SK-N-MC (cell line): ENCODE results near the gene CACNA1H.

Experiments used
- DNase-seq: peaks from one replicate; pipeline ENCODE4 v3.0.0-alpha.2; 2011; ENCODE audit warnings: low read depth, low spot score
- H3K27ac ChIP-seq: fragments of 200-600 bp; sonication (generic); 2 replicates; pipeline ENCODE4 v1.5.1; 2016; ENCODE audit warnings: mixed run types
- H3K36me3 ChIP-seq: fragments of 200-600 bp; sonication (generic); 2 replicates; pipeline ENCODE4 v1.6.1; 2017; ENCODE audit warnings: antibody characterized with exemption, low read length, mixed read lengths; ENCODE audit not compliant: insufficient read depth
- H3K4me3 ChIP-seq: fragments of 200-600 bp; sonication (generic); 2 replicates; pipeline ENCODE4 v1.5.1; 2016
- H3K9ac ChIP-seq: fragments of 200-600 bp; sonication (generic); 2 replicates; pipeline ENCODE4 v1.8.0; 2017; ENCODE audit warnings: mixed run types, mixed read lengths; ENCODE audit not compliant: insufficient read length
- H3K9me3 ChIP-seq: fragments of 200-600 bp; sonication (generic); 2 replicates; pipeline ENCODE4 v1.6.1; 2017; ENCODE audit warnings: low read depth, mild to moderate bottlenecking, antibody characterized with exemption, low read length, moderate library complexity, mixed read lengths
- EZH2 ChIP-seq: fragments of 200-600 bp; sonication (generic); IDR thresholded peaks from one replicate; pipeline ENCODE4 v1.6.1; 2017; ENCODE audit warnings: antibody characterized with exemption
- FOXP2 ChIP-seq: optimal IDR thresholded peaks from 2 replicates; pipeline ENCODE3; 2011; ENCODE audit warnings: mild to moderate bottlenecking, moderate library complexity; ENCODE audit not compliant: insufficient read depth; ENCODE audit errors: extremely low read length, control extremely low read depth
- POLR2AphosphoS5 ChIP-seq: IDR thresholded peaks from 2 replicates; pipeline ENCODE4 v1.6.1; 2012; ENCODE audit warnings: mild to moderate bottlenecking, low read depth, low read length, borderline replicate concordance

Gene CACNA1H

GRCh38 chr16:1218061-1218929 is 65.4 kb downstream of the CACNA1H start:
- H3K4me3 ChIP-seq, result no peak overlapping the region
- H3K27ac ChIP-seq, result no peak overlapping the region
- H3K9me3 ChIP-seq, result no peaks in the 10 kb centered on the region
- no peaks in the 10 kb centered on the region; the same call in 1 of the 2 replicates for H3K36me3 ChIP-seq
- TF ChIP-seq EZH2 (no peak), POLR2AphosphoS5 (no peak), FOXP2 (no peak)
- no peak for DNase-seq
- H3K9ac ChIP-seq, result no peak overlapping the region

DNA sequence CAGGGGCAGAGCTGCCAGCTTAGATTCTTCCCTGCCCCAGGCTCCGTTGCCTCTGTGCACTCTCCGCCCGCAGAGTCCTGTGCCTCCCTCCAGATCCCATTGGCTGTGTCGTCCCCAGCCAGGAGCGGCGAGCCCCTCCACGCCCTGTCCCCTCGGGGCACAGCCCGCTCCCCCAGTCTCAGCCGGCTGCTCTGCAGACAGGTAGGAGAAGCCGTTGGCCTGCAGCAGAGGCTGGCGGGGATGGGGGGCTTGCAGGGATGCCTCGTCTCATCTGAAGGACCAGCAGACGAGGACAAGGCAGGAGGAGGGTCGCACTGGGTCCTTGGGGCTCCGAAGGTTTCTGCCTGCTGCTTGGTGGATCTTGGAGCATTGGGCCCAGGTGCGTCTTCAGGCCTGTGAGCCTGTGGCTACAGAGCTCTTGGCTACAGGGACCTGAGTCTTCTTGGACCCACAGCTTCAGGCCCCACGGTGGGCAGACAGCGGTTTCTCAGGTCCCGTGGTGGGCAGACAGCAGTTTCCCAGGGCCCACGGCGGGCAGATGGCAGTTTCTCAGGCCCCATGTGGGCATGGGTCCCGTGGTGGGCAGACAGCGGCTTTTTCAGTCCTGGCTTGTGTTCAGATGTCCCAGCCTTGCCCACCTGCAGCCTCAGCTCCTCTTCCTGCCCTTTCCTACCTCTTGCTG is 66.2 kb downstream of the CACNA1H start:
- Histone ChIP-seq H3K9me3 (no peaks in the 10 kb centered on the region), H3K9ac (no peak overlapping the region), H3K27ac (no peak overlapping the region), H3K36me3 (no peaks in the 10 kb centered on the region; the same call in 1 of the 2 replicates), H3K4me3 (no peak overlapping the region)
- no peak for TF ChIP-seq POLR2AphosphoS5
- no peak for TF ChIP-seq EZH2
- TF ChIP-seq FOXP2, result no peak
- DNase-seq, result no peak

- Histone ChIP-seq H3K9ac (no peak overlapping the region), H3K36me3 (no peaks in the 10 kb centered on the region; the same call in 1 of the 2 replicates), H3K4me3 (no peak overlapping the region), H3K9me3 (no peaks in the 10 kb centered on the region), H3K27ac (no peak overlapping the region)
- DNase-seq, result no peak
- TF ChIP-seq EZH2 (no peak), FOXP2 (no peak), POLR2AphosphoS5 (no peak)
Measured at GRCh38 chr16:1220098-1220728, 67.3 kb downstream of the CACNA1H start.

GRCh38 chr16:1220841-1221627 is 68.1 kb downstream of the CACNA1H start:
- TF ChIP-seq POLR2AphosphoS5 (no peak), FOXP2 (no peak), EZH2 (no peak)
- Histone ChIP-seq H3K27ac (no peak overlapping the region), H3K4me3 (no peak overlapping the region), H3K9ac (no peak overlapping the region), H3K36me3 (no peaks in the 10 kb centered on the region; the same call in 1 of the 2 replicates), H3K9me3 (no peaks in the 10 kb centered on the region)
- DNase-seq, result no peak

DNA sequence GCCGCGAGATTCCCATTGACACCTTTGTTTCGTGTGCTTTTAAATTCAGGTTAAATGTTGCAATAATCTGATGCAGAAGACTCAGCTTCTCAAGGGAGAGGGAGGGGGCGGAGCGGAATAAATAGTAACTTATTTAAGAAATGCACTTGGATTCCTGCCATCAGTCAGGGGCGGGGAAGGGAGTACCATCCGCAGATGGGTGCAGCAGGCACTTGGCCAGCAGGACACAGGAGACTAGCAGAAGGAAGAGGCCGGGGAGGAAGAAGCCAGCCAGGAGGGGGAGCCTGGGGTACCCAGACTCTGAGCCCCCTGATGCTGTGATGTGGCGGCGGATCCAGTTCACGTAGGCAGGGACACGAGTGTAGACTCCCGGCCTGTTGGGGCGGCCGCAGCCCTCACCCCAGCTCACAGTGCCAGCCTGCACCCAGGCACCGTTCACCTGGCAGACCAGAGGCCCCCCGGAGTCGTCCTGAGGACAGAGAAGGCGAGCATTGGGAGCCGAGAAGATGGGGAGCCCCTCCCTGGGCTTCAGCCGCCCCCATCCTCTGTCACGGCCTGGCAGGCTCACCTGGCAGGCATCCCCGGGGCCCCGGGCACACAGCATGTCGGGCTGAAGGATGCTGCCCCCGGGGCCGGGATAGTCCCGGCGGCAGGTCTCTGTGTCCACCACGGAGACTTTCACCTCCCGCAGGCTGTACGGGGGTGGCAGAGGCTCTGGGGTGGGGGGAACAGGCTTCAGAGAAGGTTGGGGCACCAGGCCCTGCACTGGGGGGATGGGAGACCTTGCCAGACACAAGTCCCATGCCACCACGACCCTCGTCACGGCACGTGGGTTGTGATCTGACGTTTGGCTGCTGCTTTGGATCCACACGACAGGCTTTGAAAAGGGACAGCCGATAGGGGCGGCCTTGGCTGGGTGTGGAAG is 69.0 kb downstream of the CACNA1H start:
- no peaks in the 10 kb centered on the region; the same call in 1 of the 2 replicates for H3K36me3 ChIP-seq
- DNase-seq, result no peak
- H3K27ac ChIP-seq, result no peak overlapping the region
- no peak overlapping the region for H3K4me3 ChIP-seq
- no peak for TF ChIP-seq FOXP2
- no peak overlapping the region for H3K9ac ChIP-seq
- no peaks in the 10 kb centered on the region for H3K9me3 ChIP-seq

DNA sequence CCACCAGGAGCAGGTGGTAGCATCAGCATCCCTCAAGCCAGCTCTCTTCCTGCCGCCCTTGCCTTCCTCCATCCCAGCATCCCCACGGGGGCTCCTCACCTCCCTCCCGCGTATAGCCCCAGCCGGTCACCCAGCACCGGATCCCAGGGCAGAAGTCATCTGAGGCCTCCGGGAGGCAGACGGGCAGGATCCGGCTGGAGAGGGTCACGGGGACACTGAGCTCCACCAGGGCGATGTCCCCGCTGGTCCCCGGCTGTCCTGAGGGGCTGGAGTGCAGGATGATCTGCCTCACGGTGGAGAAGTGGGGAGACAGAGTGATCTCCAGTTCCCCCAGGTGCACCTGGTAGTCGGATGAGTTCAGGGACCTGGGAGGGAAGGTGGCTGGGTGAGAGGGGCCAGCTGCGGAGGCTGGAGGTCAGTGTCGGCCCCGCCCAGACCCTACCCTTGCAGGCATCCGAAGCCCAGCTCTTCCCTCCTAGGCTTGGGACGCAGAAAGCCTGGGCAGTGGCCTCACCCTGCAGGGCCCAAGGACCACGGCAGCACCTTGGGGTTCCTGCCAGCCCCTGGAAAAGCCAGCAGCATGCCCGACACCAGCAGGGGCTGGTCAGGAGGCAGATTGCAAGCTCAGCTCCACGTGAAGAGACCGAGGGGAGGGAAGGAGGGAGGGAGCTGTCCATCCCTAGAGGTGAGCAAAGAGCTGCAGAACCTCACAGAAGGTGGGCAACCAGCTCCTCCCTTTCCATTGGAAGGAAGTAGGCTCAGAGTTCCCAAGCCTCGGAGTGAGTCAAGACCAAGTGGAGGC is 69.8 kb downstream of the CACNA1H start:
- no peaks in the 10 kb centered on the region; the same call in 1 of the 2 replicates for H3K36me3 ChIP-seq
- DNase-seq, result no peak
- TF ChIP-seq EZH2 (no peak), POLR2AphosphoS5 (no peak), FOXP2 (no peak)
- no peak overlapping the region for H3K27ac ChIP-seq
- H3K4me3 ChIP-seq, result no peak overlapping the region
- no peaks in the 10 kb centered on the region for H3K9me3 ChIP-seq
- no peak overlapping the region for H3K9ac ChIP-seq
